Amniotic stem cell (primary cell): ENCODE results near the gene STARD3NL.
"Not testable (repeated sequence)": the region's sequence is repeated elsewhere in the genome, so short reads cannot be mapped to it uniquely, and the experiment has no call there.

Source experiments
- DNase-seq: peaks from one replicate; lab custom pipeline; 2025; lab: John Stamatoyannopoulos, UW

Gene STARD3NL

DNA sequence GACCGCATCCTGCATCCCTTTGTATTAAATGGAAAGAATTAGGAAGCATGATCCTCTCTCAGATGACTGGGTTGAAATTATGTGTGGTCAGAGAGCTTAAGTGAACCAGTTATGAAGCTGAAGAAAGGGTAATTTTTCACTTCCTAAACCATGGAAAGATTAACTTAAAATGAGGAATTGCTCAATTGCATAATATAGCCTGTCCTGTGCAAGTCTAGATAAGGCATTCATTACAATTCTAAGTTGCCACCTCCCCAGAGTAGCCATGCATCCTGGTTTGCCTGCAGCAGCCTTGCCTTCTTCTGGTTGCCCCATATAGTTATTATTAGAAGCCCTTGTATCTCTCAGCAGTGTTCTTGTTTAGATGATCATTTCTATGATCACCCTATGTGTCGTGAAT lies 45.3 kb downstream of the STARD3NL start:
- DNase-seq = no peak

DNA sequence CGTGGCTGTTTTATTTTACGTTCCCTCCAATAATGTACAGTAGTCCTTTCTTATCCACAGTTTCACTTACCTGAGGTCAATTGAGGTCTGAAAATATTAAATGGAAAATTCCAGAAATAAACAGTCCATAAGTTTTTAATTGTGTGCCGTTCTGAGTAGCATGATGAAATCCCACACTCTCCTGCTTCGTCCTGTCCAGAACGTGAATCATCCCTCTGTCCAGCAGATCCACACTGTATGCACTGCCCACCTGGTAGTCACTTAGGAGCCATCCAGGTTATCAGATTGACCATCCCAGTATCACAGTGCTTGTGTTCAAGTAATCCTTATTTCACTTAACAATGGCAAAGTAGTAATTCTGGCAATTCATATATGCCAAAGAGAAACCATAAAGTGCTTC lies 46.3 kb downstream of the STARD3NL start:
- DNase-seq = no peak

DNA sequence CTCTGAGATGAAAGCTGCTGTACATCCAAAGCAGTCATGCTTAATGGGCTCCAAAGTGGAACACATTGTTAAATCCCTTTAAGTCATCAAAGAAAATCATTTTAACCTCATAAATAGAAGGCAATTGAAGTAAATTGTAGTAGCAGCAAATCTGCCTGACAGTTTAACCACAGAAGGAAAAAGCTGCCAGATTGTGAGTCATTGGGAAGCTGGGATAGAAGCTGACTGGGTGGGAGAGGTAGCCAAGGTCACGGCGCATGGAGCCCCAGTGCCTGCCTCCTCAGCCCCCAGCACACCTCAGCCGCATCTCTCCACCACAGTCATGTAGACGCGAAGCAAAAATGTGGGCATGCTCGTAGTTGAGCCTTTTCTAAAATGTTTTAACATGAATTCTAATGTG lies 51.3 kb downstream of the STARD3NL start:
- no peak for DNase-seq

DNA sequence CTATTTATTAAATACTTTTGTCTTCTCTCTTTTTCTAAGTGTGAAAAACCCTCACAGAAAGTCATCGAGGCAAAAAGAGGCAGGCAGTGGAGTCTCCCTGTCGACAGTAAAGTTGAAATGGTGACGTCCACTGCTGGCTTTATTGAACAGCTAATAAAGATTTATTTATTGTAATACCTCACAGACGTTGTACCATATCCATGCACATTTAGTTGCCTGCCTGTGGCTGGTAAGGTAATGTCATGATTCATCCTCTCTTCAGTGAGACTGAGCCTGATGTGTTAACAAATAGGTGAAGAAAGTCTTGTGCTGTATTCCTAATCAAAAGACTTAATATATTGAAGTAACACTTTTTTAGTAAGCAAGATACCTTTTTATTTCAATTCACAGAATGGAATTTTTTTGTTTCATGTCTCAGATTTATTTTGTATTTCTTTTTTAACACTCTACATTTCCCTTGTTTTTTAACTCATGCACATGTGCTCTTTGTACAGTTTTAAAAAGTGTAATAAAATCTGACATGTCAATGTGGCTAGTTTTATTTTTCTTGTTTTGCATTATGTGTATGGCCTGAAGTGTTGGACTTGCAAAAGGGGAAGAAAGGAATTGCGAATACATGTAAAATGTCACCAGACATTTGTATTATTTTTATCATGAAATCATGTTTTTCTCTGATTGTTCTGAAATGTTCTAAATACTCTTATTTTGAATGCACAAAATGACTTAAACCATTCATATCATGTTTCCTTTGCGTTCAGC lies 52.0 kb downstream of the STARD3NL start:
- DNase-seq = no peak

DNA sequence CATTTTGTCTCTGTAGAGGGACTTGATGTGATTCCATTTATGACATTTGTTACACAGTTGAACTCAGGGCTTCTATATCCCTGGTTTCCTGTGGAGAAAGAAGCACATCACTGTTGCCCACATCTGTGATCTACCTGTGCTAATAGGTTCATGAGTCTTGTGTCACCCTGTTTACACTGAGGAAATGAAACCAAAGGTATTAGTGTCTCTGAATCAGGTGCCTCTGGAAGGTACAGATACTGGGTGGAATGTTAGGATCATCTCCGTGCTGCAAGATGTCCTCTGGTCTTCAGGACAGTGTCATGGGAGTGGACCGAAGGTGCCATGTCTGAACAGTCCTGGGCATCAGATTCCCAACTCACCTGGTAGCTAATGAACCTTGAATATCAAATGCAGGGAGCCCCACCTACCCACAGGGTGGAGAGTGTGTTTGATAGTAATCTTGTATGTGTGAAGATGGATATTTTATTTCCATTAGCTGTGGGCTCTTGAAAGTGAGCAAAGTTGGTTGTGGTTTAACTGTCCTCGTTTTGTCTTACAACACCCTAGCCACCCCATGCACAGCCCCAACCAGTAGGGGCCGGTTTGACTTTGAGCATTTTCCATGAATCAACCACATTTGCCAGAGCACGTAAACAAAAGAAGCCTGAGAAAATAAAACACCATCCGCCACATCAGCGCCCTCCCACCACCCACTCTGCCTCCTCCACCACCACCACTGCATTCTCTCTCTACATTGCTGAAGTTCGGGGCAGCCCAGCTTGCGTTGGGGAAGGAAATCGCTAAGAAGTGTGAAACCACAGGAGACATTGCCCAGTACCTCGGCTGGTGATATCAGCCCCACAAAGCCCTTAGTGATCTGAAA lies 54.7 kb downstream of the STARD3NL start:
- DNase-seq = no peak

DNA sequence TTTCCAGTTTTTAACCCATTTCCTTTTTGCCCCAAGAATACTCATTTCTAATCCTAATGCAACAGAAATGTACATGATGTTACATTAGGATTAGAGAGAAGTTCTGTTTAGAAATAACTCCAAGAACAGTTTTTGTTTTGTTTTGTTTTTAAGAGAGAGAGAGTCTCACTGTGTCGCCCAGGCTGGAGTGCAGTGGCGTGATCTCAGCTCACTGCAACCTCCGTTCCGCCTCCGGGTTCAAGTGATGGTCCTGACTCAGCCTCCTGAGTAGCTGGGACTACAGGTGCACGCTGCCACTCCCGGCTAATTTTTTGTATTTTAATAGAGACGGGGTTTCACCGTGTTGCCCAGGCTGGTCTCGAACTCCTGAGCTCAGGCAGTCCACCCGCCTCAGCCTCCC lies 56.7 kb downstream of the STARD3NL start:
- not testable (repeated sequence) for DNase-seq

DNA sequence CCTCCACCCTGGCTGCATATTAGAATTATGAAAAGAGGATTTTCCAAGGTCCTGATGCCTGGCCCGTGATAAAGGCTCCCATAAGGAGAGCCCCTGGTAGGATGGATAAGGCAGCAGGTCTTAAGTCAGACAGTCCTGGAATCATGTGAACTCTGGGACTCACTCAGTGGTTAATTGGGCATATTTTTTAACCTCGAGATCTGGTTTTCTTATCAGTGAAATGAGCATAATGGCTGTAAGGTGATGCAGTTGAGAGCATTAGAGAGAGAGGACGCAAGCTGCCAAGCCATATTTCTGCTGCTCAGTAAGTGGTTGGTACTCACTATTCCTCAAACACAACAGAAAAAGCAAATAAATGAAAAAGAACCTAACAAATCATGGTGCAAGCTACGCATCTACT lies 57.6 kb downstream of the STARD3NL start:
- DNase-seq = no peak

DNA sequence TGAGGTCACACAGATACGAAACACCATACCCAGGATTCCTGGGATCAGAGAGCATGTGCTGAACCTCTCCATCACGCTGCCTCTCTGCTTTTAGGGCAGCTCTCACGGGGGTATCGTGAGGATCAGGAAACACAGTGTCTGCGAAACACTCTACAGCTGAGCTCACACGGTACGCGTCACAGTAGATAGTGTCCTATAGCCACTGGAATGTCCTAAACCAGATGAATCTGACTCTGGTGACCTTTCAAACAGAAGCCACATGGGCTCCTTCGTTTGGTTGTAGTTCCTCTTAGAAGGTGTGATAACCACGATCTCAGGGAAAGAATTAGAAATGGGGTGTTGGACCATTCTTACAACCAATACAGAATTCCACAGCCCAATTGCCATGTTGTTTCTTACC lies 61.1 kb downstream of the STARD3NL start:
- not testable (repeated sequence) for DNase-seq

DNA sequence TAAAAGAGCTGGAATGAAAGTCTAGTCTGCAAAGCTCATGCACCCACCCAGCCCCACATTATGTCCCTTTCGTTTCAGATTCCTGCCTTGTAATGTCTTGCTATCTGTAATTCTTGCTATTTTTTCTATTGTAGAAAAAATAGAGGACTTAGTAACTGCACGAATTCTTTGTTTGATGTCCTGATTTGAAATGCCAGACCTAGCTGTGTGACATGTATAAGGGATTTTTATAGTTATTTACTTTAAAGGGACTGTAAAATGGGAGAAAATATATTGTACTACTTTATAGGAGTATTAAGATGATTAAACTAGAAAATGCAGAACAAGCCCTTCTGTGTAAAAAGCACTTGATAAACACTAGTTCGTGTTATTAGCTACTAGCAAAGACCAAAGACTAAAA lies 63.0 kb downstream of the STARD3NL start:
- DNase-seq = no peak

DNA sequence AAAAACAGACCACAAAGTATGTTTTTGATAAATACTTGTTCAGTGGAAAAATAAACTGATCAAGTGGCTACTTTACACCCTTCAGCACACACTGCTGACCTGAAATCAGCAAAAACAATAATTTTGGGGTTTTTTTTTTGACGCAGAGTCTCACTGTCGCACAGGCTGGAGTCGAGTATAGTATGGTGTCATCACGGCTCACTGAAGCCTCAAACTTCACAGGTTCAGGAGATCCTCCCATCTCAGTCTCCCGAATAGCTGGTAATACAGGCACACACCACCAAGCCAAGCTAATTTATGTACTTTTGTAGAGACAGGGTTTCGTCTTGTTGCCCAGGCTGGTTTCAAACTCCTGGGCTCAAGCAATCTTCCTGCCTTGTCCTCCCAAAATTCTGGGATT lies 64.8 kb downstream of the STARD3NL start:
- DNase-seq = no peak

DNA sequence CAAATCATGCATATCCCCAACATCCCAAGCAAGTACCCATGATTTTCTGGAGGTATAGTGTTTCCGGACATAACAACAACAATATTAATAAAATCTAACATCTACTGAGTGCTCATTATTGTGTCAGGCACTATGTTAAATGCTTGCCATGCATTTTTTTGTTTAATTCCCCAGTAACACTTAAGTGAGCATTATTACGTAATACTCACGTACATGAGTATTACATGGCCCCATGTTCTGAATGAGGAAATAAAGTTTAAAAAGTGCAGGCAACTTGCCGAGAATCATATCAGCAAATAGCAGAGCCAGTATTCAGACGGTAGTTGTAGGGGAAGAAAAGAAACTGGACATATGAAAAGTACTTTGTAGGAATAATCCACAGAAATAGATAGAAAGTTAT lies 65.3 kb downstream of the STARD3NL start:
- DNase-seq = not testable (repeated sequence)

DNA sequence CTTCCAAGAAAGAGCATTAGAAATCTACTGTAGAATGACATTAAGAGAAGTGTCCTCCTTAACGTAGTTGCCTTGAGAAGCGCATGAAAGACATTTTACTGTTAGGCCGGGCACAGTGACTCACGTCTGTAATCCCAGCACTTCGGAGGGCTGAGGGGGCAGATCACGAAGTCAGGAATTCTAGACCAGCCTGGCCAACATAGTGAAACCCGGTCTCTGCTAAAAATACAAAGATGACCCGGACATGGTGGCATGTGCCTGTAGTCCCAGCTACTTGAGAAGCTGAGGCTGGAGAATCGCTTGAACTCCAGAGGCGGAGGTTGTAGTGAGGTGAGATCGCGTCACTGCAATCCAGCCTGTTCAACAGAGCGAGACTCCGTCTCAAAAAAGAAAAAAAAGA lies 66.5 kb downstream of the STARD3NL start:
- no peak for DNase-seq

DNA sequence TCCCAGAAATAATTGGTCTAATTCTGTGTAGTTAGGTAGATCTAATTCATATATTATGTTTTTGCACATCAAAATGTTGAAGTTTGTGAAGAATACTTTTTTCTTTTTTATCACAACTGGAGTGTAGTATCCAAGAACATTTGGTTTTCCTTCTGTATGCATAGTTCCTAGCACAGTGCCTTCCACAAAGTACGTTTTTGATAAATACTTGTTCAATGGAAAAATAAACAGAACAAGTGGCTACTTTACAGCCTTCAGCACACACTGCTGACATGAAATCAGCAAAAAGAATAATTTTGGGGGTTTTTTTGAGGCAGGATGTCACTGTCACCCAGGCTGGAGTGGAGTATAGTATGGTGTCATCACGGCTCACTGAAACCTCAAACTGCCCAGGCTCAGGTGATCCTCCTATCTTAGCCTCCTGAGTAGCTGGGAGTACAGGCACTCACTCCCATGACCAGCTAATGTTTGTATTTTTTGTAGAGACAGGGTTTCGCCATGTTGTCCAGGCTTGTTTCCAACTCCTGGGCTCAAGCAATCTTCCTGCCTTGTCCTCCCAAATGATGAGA lies 67.4 kb downstream of the STARD3NL start:
- no peak for DNase-seq

DNA sequence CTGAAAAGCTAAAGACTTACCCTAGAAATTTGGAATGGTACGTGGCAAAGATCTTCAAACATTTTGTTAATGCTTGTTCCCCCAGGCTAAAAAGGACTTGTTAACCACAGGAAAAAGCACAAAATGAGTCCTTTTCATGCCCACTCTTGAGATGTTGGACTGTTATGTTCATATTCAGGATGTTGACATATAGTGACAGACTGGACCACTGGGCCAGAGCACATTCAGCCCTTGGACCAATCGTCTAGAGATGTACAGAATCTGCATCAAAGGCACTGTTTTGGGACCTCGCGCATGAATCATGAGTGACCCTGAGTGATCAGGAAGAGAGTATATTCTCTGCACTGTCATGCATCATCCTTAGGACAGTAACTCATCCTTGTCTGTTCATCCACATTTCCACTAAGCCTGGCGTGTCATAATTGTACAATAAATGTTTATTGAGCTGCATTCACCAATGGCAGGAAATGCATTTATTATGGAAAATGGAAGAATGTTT lies 70.1 kb downstream of the STARD3NL start:
- no peak for DNase-seq

DNA sequence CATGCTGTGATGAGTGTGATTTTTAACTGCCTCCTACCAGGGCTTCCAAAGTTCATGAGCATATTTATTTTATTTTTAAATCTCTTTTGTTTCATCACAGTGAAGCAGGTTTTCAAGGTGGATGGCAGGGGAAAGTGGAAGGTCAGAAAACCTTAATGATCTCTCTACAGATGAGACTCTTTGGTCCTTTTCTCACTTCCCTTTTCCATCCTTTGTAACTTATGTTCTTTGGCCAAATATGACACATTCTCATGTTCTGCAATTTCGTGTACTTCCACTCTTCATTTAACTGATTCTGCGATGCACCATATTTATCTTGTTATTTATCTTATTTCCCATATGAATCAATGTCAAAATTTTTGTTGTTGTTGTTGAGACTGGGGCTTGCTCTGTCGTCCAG lies 71.8 kb downstream of the STARD3NL start:
- not testable (repeated sequence) for DNase-seq

DNA sequence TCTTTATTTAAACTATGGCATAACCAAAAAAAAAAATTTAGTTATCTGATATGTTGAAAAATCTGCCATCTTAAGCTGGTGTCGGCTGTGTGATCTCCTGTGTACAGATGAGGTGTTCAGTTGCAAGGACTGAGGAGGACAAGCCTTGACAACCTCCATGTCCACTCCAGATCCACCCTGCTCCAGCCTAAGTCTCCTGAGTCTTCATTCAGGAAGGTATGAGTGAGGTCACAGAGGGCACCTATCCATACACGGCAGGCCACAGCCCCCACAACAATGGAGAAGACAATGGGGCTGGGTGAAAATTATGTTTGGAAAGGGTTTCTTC lies 79.3 kb downstream of the STARD3NL start:
- no peak for DNase-seq

DNA sequence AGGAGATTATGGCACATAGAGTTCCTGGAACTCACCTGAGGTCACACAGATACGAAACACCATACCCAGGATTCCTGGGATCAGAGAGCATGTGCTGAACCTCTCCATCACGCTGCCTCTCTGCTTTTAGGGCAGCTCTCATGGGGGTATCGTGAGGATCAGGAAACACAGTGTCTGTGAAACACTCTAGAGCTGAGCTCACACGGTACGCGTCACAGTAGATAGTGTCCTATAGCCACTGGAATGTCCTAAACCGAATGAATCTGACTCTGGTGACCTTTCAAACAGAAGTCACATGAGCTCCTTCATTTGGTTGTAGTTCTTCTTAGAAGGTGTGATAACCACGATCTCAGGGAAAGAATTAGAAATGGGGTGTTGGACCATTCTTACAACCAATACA lies 81.1 kb downstream of the STARD3NL start:
- not testable (repeated sequence) for DNase-seq

DNA sequence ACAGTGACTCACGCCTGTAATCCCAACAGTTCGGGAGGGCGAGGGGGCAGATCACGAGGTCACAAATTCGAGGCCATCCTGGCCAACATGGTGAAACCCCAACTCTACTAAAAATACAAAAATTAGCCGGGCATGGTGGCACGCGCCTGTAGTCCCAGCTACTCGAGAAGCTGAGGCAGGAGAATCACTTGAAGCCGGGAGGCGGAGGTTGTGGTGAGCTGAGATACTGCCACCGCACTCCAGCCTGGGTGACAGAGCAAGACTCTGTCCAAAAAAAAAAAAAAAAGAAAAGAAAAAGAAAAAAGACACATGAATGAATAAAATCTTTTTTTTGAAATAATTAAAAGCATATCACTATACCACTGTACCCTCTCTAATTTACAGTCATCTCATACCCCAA lies 83.6 kb downstream of the STARD3NL start:
- DNase-seq = not testable (repeated sequence)

DNA sequence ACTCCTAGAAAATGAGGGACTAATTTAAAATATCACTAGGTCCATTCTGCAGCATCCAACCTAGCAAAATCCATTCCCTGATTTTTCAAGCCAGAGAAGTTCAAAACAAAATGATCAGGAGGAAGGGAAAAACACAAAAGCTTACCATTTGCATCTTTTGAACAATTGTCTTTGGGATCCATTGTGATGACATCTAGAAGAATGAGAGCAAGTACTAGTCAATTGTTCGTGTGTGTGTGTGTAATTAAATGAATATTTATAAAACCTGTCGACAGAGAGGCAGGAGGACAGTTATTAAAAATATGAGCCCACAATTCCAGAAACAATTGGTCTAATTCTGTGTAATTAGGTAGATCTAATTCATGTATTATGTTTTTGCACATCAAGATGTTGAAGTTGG lies 84.0 kb downstream of the STARD3NL start:
- not testable (repeated sequence) for DNase-seq

DNA sequence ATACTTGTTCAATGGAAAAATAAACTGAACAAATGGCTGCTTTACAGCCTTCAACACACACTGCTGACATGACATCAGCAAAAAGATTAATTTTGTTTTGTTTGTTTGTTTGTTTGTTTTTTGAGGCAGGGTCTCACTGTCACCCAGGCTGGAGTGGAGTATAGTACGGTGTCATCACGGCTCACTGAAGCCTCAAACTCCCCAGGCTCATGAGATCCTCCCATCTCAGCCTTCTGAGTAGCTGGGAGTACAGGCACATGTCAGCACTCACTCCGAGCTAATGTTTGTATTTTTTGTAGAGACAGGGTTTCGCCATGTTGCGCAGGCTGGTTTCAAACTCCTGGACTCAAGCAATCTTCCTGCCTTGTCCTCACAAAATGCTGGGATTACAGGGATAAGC lies 84.5 kb downstream of the STARD3NL start:
- no peak for DNase-seq

DNA sequence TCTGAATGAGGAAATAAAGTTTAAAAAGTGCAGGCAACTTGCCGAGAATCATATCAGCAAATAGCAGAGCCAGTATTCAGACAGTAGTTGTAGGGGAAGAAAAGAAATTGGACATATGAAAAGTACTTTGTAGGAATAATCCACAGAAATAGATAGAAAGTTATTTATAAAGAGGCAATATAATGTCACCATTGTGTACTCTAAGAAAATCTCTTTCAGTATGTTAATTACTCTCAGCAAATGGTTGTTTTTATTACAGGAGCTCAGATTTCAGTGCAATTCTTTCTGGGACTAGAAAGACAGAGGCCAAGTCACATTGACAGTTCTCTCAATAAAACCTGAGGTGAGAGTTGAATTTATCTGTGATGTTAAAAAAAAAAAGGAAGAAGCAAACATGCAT lies 85.2 kb downstream of the STARD3NL start:
- not testable (repeated sequence) for DNase-seq

DNA sequence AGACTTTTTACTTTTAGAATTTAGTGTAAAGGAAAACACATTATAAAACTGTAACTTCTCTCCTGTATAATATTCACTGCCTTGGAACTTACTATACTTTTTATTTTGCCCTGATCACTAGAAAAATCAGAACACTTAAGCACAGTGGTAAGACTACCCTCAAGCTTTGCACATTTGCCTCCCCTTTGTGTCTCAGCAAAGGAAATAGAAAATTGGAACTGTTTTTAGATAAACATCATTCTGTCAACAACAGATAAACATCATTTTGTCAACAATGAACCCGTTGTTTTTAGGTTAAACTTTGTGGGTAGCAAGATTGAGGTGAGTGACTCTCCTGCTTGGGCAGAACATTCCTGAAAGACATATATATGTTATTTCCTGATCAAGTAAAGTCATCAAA lies 86.6 kb downstream of the STARD3NL start:
- DNase-seq = not testable (repeated sequence)

DNA sequence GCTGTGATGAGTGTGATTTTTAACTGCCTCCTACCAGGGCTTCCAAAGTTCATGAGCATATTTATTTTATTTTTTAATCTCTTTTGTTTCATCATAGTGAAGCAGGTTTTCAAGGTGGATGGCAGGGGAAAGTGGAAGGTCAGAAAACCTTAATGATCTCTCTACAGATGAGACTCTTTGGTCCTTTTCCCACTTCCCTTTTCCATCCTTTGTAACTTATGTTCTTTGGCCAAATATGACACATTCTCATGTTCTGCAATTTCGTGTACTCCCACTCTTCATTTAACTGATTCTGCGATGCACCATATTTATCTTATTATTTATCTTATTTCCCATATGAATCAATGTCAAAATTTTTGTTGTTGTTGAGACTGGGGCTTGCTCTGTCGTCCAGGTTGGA lies 87.9 kb downstream of the STARD3NL start:
- DNase-seq = not testable (repeated sequence)
